Activated effector memory CD4-positive, alpha-beta T cell treated with anti-CD3 and anti-CD28 coated beads, Interleukin-2, amount 50 U/mL, for 16 hours (primary cell): ENCODE measurements around the gene RBM15.
A peak's percentile ranks its signal among the peaks of the same experiment; 100 is the strongest.

Experiments
- DNase-seq: peaks from one replicate; pipeline ENCODE4 v3.0.0-alpha.2; 2020

Gene RBM15

GRCh38 chr1:110321846-110322245, 17.3 kb upstream of the RBM15 start:
- no peak for DNase-seq

GRCh38 chr1:110324667-110325066, 14.5 kb upstream of the RBM15 start:
- DNase-seq: no peak

- DNase-seq: no peak
Measured at GRCh38 chr1:110326826-110327225, 12.4 kb upstream of the RBM15 start.

GRCh38 chr1:110328274-110328673, 10.9 kb upstream of the RBM15 start:
- no peak for DNase-seq

- no peak for DNase-seq
Measured at GRCh38 chr1:110328700-110329099, 10.5 kb upstream of the RBM15 start.

- no peak for DNase-seq
Measured at GRCh38 chr1:110335265-110335664, 3.9 kb upstream of the RBM15 start.

- no peak for DNase-seq
Measured at GRCh38 chr1:110336300-110337039, 2.7 kb upstream of the RBM15 start.

- DNase-seq: peak; percentile 78
Measured at GRCh38 chr1:110337704-110338308, 1.4 kb upstream of the RBM15 start.

GRCh38 chr1:110338309-110338885, 780 bp upstream of the RBM15 start:
- DNase-seq: peak; percentile 97

GRCh38 chr1:110339407-110340206, 430 bp downstream of the RBM15 start:
- DNase-seq: peak; percentile 86

GRCh38 chr1:110340207-110340468, 961 bp downstream of the RBM15 start:
- DNase-seq: no peak

GRCh38 chr1:110341146-110341871, 2.1 kb downstream of the RBM15 start:
- DNase-seq: no peak

- no peak for DNase-seq
Measured at GRCh38 chr1:110341872-110342331, 2.7 kb downstream of the RBM15 start.

- DNase-seq: no peak
Measured at GRCh38 chr1:110343249-110343648, 4.1 kb downstream of the RBM15 start.

- DNase-seq: no peak
Measured at GRCh38 chr1:110344152-110344551, 5.0 kb downstream of the RBM15 start.

- DNase-seq: no peak
Measured at GRCh38 chr1:110345480-110345879, 6.3 kb downstream of the RBM15 start.

GRCh38 chr1:110346690-110347089, 7.5 kb downstream of the RBM15 start:
- no peak for DNase-seq

- no peak for DNase-seq
Measured at GRCh38 chr1:110347182-110347893, 8.2 kb downstream of the RBM15 start.

GRCh38 chr1:110348050-110348449, 8.9 kb downstream of the RBM15 start:
- no peak for DNase-seq

- DNase-seq: no peak
Measured at GRCh38 chr1:110348771-110349170, 9.6 kb downstream of the RBM15 start.

- DNase-seq: no peak
Measured at GRCh38 chr1:110350360-110350759, 11.2 kb downstream of the RBM15 start.

GRCh38 chr1:110355321-110355720, 16.1 kb downstream of the RBM15 start:
- DNase-seq: no peak
